Measurements from ENCODE around the gene EVC2.
A peak's percentile ranks its signal among the peaks of the same experiment; 100 is the strongest.

The EVC2 gene

GRCh38 chr4:5713861-5714260, 5.5 kb upstream of the EVC2 start:
- DNase-seq (ENCODE audit: low read depth in 3 of 3) = no peak

GRCh38 chr4:5712931-5713330, 4.6 kb upstream of the EVC2 start:
- no peak for DNase-seq (ENCODE audit: low read depth in 3 of 3)

GRCh38 chr4:5712517-5712916, 4.2 kb upstream of the EVC2 start:
- DNase-seq (ENCODE audit: low read depth in 3 of 3) = peak in 1 of 3 donors; percentile 9

- DNase-seq (ENCODE audit: low read depth in 3 of 3) = no peak
Measured at GRCh38 chr4:5711479-5712184, 3.3 kb upstream of the EVC2 start.

GRCh38 chr4:5710961-5711478, 2.7 kb upstream of the EVC2 start, which contains the start of gene EVC:
Gene EVC, plus strand, starts transcription at chr4:5711201. Its CDS starts 180 bp downstream, at chr4:5711381.
- DNase-seq (ENCODE audit: low read depth in 3 of 3) = peak in 1 of 3 donors; percentile 20

GRCh38 chr4:5710065-5710960, 2.0 kb upstream of the EVC2 start:
- no peak for DNase-seq (ENCODE audit: low read depth in 3 of 3)

GRCh38 chr4:5709207-5709575, 832 bp upstream of the EVC2 start:
- DNase-seq (ENCODE audit: low read depth in 3 of 3) = no peak

GRCh38 chr4:5707778-5708448, 446 bp downstream of the EVC2 start:
- DNase-seq (ENCODE audit: low read depth in 3 of 3) = no peak

GRCh38 chr4:5707366-5707765, 993 bp downstream of the EVC2 start:
- no peak for DNase-seq (ENCODE audit: low read depth in 3 of 3)

- no peak for DNase-seq (ENCODE audit: low read depth in 3 of 3)
Measured at GRCh38 chr4:5706486-5707290, 1.7 kb downstream of the EVC2 start.

- no peak for DNase-seq (ENCODE audit: low read depth in 3 of 3)
Measured at GRCh38 chr4:5705647-5706320, 2.6 kb downstream of the EVC2 start.

GRCh38 chr4:5704276-5704675, 4.1 kb downstream of the EVC2 start:
- DNase-seq (ENCODE audit: low read depth in 3 of 3) = no peak

- no peak for DNase-seq (ENCODE audit: low read depth in 3 of 3)
Measured at GRCh38 chr4:5703831-5704230, 4.5 kb downstream of the EVC2 start.

GRCh38 chr4:5701971-5702370, 6.4 kb downstream of the EVC2 start:
- DNase-seq (ENCODE audit: low read depth in 3 of 3) = no peak

- no peak for DNase-seq (ENCODE audit: low read depth in 3 of 3)
Measured at GRCh38 chr4:5700459-5700858, 7.9 kb downstream of the EVC2 start.

- DNase-seq (ENCODE audit: low read depth in 3 of 3) = no peak
Measured at GRCh38 chr4:5696341-5696740, 12.0 kb downstream of the EVC2 start.

- DNase-seq (ENCODE audit: low read depth in 3 of 3) = no peak
Measured at GRCh38 chr4:5693871-5694270, 14.5 kb downstream of the EVC2 start.

GRCh38 chr4:5691491-5692132, 16.7 kb downstream of the EVC2 start:
- no peak for DNase-seq (ENCODE audit: low read depth in 3 of 3)

- no peak for DNase-seq (ENCODE audit: low read depth in 3 of 3)
Measured at GRCh38 chr4:5689065-5689464, 19.3 kb downstream of the EVC2 start.

- no peak for DNase-seq (ENCODE audit: low read depth in 3 of 3)
Measured at GRCh38 chr4:5686338-5686737, 22.0 kb downstream of the EVC2 start.

Measured in stimulated activated CD4-positive, alpha-beta T cell treated with anti-CD3 and anti-CD28 coated beads, TNF-alpha, amount 100 ng/mL, for 48 hours (primary cell).